Measurements from ENCODE around the gene BRS3.

The BRS3 gene

DNA sequence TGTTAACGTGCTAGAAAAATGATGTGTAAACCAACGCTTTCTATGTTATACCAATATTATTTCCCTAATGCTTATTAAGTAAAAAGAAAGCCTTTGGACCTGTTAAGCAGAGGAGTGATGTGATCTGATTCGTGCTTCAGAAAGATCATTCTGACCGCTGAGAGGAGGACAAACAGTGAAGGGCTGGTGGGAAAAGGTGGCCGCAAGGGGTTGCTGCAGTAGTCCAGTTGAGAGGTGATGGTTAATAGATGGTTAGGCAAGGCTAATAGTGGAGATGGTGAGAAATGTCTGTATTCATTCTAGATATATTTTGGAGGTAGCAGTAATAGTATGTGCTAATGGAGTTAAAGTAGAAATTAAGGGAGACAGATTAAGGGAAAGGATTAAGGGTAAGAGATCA, 31.3 kb downstream of the BRS3 start:
- H3K4me3 ChIP-seq (ENCODE audit: control insufficient read depth, low read depth, low read length): no peak overlapping the region
- no peak for DNase-seq (ENCODE audit: low read depth)
- TF ChIP-seq, protein P1, sequence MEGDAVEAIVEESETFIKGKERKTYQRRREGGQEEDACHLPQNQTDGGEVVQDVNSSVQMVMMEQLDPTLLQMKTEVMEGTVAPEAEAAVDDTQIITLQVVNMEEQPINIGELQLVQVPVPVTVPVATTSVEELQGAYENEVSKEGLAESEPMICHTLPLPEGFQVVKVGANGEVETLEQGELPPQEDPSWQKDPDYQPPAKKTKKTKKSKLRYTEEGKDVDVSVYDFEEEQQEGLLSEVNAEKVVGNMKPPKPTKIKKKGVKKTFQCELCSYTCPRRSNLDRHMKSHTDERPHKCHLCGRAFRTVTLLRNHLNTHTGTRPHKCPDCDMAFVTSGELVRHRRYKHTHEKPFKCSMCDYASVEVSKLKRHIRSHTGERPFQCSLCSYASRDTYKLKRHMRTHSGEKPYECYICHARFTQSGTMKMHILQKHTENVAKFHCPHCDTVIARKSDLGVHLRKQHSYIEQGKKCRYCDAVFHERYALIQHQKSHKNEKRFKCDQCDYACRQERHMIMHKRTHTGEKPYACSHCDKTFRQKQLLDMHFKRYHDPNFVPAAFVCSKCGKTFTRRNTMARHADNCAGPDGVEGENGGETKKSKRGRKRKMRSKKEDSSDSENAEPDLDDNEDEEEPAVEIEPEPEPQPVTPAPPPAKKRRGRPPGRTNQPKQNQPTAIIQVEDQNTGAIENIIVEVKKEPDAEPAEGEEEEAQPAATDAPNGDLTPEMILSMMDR (conservative IDR thresholded peaks at IDR 0.05; ENCODE audit: control insufficient read depth, insufficient read depth, low read depth, low read length): no peak

- TF ChIP-seq, protein P1 (conservative IDR thresholded peaks at IDR 0.05; ENCODE audit: control insufficient read depth, insufficient read depth, low read depth, low read length): no peak
- H3K4me3 ChIP-seq (ENCODE audit: control insufficient read depth, low read depth, low read length): no peak overlapping the region
- DNase-seq (ENCODE audit: low read depth): no peak
Observed at GRCh38 chrX:136523770-136524169, 36.0 kb downstream of the BRS3 start.

- TF ChIP-seq, protein P1 (conservative IDR thresholded peaks at IDR 0.05; ENCODE audit: control insufficient read depth, insufficient read depth, low read depth, low read length): no peak
- no peak overlapping the region for H3K4me3 ChIP-seq (ENCODE audit: control insufficient read depth, low read depth, low read length)
- DNase-seq (ENCODE audit: low read depth): peak; percentile 91
Observed at GRCh38 chrX:136525738-136526606, 38.2 kb downstream of the BRS3 start.

DNA sequence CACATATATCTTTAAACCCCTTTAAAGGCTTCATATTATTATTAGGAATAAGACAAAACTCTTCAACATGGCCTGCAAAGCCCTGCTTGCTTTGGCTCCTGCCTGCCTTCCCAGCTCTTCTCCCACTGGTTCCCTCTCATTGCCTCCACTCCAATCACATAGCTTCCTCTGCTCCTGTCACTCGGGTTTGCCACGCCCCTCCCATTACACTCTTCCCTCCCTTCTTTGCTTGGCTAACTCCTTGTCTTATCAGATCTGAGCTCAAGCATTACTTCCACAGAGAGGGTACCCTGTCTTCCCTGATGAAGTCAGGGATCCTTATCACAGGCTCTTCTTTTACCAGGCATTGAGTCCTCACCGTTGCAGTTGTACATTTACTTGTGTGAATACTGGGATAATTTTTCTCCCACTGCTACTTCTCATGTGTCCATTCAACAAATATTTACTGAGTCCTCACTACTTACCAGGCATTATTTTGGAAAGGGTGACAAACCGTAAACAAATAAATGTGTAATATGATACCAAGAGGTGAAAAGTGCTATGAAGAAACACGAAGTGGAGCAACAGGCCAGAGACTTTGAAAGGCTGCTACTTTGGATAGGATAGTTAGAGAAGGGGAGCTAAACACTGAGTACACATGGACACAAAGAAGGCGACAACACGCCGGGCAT, 41.0 kb downstream of the BRS3 start:
- TF ChIP-seq, protein P1 (conservative IDR thresholded peaks at IDR 0.05; ENCODE audit: control insufficient read depth, insufficient read depth, low read depth, low read length): no peak
- peak; percentile 1 for DNase-seq (ENCODE audit: low read depth)
- H3K4me3 ChIP-seq (ENCODE audit: control insufficient read depth, low read depth, low read length): no peak overlapping the region

DNA sequence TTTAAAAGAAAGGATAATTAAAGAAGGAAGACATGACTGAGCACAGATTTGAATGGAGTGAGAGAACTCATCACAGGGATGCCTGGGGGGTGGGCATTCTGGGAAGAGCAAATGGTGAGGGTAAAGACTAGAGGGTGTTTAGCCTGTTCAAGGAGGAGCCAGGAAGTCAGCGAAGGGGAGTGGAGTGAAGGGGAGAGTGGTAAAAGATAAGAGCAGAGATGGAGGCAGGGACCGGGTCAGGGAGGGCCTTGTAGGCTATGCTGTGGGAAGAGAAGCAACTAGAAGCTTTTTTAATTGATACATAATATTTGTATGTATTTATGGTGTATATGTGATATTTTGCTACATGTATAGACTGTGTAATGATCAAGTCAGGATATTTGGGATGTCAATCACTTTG, 42.0 kb downstream of the BRS3 start:
- DNase-seq (ENCODE audit: low read depth): no peak
- TF ChIP-seq, protein P1 (conservative IDR thresholded peaks at IDR 0.05; ENCODE audit: control insufficient read depth, insufficient read depth, low read depth, low read length): no peak
- no peak overlapping the region for H3K4me3 ChIP-seq (ENCODE audit: control insufficient read depth, low read depth, low read length)

- no peak for DNase-seq (ENCODE audit: low read depth)
- no peak within 1 kb of the TSS for H3K4me3 ChIP-seq (ENCODE audit: control insufficient read depth, low read depth, low read length)
- TF ChIP-seq, protein P1 (conservative IDR thresholded peaks at IDR 0.05; ENCODE audit: control insufficient read depth, insufficient read depth, low read depth, low read length): no peak
Observed at GRCh38 chrX:136531951-136532350, 44.2 kb downstream of the BRS3 start, which contains the start of gene VGLL1. VGLL1 (plus strand) TSS chrX:136532215; CDS start chrX:136536021, 3,806 bp downstream.

Data from fibroblast of mammary gland (primary cell).